Hepatocyte (in vitro differentiated cells): Measurements from ENCODE around the gene AMBRA1.

Experiments
- EZH2 ChIP-seq: fragments of 200-600 bp; sonication (generic); IDR thresholded peaks from 2 replicates; pipeline ENCODE4 v1.6.1; 2016; ENCODE audit warnings: antibody characterized with exemption, mild to moderate bottlenecking, borderline replicate concordance
- EZH2phosphoT487 ChIP-seq: fragments of 200-600 bp; sonication (generic); IDR thresholded peaks from one replicate; pipeline ENCODE4 v1.6.1; 2018; ENCODE audit warnings: antibody characterized with exemption, mild to moderate bottlenecking, low read depth, moderate library complexity; ENCODE audit not compliant: unreplicated experiment, severe bottlenecking
- TF ChIP-seq, protein P1 (sequence below): fragments of 200-600 bp; sonication (generic); IDR thresholded peaks from 2 replicates; pipeline ENCODE4 v1.5.1; 2016; ENCODE audit warnings: antibody characterized with exemption, mild to moderate bottlenecking; ENCODE audit not compliant: poor library complexity

DNA sequence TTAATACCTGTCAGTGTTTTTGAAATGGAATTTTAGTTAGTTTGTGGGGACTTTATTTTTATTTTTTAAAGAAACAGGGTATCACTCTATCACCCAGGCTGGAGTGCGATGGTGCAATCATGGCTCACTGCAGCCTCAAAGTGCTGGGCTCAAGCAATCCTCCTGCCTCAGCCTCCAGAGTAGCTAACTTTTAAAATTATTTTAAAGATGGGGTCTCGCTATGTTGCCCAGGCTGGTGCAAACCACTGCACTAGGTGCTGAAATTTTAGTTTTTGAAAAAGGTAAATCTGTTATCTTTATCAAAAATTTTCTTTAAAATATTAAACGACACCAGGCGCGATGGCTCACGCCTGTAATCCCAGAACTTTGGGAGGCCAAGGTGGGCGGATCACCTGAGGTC, 42.6 kb downstream of the AMBRA1 start:
- TF ChIP-seq, protein P1, sequence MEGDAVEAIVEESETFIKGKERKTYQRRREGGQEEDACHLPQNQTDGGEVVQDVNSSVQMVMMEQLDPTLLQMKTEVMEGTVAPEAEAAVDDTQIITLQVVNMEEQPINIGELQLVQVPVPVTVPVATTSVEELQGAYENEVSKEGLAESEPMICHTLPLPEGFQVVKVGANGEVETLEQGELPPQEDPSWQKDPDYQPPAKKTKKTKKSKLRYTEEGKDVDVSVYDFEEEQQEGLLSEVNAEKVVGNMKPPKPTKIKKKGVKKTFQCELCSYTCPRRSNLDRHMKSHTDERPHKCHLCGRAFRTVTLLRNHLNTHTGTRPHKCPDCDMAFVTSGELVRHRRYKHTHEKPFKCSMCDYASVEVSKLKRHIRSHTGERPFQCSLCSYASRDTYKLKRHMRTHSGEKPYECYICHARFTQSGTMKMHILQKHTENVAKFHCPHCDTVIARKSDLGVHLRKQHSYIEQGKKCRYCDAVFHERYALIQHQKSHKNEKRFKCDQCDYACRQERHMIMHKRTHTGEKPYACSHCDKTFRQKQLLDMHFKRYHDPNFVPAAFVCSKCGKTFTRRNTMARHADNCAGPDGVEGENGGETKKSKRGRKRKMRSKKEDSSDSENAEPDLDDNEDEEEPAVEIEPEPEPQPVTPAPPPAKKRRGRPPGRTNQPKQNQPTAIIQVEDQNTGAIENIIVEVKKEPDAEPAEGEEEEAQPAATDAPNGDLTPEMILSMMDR: no peak
- TF ChIP-seq EZH2phosphoT487 (no peak), EZH2 (no peak)
